ENCODE results near the gene APMAP.

Gene APMAP, protein sequence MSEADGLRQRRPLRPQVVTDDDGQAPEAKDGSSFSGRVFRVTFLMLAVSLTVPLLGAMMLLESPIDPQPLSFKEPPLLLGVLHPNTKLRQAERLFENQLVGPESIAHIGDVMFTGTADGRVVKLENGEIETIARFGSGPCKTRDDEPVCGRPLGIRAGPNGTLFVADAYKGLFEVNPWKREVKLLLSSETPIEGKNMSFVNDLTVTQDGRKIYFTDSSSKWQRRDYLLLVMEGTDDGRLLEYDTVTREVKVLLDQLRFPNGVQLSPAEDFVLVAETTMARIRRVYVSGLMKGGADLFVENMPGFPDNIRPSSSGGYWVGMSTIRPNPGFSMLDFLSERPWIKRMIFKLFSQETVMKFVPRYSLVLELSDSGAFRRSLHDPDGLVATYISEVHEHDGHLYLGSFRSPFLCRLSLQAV

DNA sequence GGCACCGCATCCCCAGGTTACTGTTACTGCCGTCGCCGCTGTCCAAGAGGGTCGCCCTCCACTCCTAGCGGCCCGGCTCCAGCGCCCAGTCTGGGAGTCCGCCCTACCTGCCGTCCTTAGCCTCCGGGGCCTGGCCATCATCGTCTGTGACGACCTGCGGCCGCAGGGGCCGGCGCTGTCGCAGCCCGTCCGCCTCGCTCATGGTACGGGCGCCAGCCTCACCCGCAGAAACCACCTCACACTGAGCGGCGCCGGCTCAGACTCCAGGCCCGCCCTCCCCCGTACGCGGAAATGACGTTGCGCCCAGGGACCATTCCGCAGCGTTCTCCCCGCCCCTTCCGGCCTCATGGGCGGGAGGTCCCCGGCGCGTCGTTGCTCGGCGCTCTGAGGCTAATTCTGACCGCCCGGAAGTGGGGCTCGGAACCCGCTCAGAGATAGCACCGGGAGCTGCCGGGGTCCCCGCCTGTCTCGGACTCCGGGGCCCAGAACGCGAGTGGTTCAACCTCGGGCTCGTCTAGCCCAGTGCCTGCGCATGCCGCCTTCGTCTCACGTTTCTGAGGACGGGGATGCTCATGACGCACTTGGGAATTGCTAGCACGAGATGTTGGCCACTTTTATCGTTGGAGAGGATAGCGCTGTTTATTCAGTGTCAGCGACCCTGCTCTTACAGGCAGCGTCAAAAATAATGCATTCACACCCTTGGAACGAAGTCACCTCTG lies at the start of gene APMAP:
Gene APMAP (minus strand): TSS at position 265 of the 719 bp plus-strand sequence. CDS start 63 bp downstream, at position 202.
- peak; percentile 94 to 97 for DNase-seq

- DNase-seq, result no peak
These were observed 49.4 kb upstream of the APMAP start for GRCh38 chr20:25041813-25042530.

GRCh38 chr20:25040438-25040831 lies 47.9 kb upstream of the APMAP start:
- no peak for DNase-seq

DNA sequence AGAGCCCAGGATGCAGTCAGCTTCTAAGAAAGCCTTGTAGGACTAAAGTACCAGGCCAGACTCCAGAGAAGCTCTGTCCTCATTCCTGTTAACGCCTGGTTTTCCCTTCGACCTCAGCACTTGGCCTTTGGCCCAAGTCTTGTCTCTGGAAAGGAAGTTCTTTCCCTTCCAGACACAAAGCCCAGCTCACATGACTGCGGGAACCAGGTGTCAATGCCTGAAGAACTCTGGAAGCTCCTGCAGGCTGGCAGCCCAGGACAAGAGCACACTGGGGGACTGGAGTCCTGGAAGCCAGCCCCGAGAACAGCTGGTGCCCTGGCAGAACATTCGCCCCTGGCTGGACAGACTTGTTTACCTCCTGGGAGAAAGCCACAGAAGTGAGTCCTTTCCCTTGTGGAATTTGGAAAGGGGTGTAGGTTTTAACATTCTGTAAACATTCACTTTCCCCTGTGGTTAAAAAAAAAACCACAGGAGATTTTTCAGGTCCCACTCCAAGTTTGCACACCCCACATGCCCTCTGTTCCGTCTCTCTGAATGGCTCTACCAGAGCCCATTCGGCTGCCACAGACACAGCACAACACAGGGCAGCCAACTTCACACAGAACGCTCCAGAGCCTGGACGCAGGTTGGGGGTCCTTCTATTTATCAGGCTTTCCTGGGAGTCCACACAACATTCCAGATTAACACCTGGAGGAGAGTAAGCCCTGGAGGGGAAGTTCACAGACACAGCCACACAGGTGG lies 47.3 kb upstream of the APMAP start:
- no peak for DNase-seq

DNA sequence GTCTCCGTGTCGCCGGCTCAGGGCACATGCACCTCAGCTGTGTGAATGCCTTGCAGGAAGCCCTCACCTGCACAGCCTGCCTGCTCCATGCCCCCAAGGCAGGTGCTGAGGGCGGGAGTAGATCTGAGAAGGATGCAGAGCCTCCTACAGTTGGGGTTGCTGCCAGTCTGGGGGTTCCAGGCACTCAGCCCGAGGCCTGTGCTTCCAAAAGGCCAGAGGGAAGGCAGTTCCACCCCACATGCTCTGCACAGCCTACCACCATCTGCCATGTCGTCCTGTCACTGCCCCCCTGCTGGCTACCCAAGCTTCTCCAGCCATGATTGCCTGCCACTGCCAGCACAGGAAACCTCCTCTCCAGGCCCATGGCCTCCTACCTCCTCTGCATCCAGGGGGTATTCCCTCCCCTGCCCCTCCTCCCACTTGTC lies 46.1 kb upstream of the APMAP start:
- no peak for DNase-seq

- DNase-seq, result no peak
These were observed 45.5 kb upstream of the APMAP start for GRCh38 chr20:25038103-25038410.

DNA sequence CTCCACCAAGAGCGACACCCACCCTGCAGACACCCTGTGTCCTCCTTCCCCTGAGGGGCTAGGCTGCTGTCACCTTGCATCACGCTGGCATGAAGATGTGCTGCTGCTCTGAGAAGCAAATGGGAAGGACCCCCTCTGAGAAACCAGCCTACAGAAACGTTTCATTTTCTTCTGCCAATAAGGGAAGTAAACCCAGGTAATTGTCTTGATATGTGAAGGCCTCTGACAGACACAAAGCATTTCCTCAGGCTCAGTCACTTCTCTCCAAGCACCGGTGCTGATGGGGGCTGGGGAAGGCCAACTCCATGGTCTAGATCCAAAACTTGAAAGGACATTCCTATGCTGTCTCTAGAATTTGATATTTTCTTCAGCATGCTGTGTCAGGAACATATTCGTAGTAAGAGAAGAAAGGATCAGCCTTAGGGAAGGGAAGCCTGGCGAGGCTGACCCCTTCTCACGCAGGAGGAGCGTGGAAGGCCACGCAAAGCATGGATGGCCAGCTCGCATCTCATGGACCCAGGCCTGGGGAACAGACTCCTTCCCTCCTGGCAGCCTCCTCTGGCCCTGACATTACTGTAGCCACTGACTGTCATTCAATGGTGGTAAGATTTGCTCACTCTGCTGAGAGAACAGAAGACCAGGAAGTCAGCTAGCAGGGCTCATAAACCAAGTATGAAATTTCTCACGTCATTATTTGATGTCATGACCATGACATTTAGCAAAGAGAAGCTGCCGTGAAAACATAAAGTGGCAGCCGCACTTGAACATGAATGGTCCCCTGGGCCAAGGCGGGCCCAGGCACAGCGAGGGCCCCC lies 44.9 kb upstream of the APMAP start:
- DNase-seq, result no peak

DNA sequence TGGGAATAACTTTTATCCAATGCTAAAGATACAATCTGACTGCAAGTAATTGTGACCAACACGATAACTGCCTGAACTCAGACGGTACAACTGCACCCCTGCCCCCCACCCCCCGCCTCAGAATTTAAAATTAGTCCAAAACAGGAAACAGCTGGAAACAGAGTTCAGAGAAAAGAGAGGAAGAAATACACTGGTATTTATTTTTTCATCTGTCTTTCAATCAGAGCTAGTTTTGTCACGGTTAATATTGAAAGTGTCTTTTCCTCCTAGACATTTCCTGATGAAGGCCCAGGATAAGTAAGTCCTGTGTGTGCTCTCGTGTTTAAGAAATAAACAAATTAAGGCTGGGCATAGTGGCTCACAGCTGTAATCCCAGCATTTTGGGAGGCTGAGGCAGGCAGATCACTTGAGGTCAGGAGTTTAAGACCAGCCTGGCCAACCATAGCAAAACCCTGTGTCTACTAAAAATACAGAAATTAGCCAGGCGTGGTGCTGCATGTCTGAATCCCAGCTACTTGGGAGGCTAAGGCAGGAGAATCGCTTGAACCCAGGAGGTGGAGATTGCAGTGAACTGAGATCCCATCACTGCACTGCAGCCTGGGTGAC lies 43.9 kb upstream of the APMAP start:
- DNase-seq, result no peak

- no peak for DNase-seq
These were observed 43.4 kb upstream of the APMAP start for GRCh38 chr20:25035921-25036320.

DNA sequence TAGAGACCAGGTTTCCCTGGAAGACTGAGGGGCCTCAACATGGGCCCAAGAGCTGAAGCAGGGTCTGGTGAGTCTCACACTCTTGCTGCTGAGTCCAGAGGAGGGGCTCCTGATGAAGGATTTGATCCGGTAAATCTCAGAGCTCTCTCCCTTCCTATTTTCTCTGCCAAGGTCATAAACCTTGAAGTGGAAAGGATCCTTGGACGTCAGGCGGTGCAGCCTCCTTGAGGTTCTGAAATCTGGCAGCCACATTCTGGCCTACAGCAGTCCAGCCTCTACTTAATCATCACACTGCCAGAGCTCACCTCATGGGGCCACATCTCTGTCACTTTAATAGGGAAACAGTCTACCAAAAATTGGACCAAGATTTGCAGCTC lies 41.4 kb upstream of the APMAP start:
- DNase-seq, result no peak

GRCh38 chr20:25033265-25033923 lies 40.8 kb upstream of the APMAP start:
- DNase-seq, result no peak

DNA sequence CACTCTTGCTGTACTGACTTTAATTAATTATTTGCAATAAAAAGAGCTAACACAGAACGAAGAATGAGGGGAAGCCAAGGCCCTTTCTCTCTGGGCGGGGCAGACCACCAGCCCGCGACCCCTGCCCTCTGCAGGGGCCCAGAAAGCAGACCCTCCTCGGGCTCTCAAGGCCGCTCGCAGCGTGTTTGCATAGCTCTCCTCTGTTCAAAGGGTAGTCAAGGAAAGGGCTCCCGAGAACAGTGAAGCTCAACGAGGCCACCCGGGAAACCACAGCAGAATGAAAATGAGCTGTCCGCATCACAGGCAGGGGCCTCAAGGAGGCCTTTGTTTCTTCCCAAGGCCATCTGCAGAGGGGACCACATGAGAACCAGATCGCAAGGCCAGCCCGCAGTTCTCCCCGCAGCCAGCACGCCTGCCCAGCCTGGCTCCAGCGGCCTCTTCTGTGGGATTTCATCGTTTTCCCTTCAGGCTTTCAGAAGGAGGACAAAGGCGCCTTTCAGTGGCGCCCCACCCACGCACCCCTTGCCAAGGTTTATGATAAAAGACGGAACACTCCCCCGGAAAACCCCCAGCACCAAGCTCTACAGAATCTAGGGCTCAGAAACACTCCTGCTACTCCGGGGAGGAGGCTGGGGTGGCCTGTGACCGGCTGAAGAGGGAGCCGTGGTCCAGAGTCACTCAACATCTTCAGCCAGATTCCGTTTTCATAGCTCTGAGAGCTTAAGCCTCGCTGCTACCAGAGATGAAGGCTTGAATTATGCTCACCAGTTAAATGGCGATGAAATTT lies 40.1 kb upstream of the APMAP start:
- no peak for DNase-seq

DNA sequence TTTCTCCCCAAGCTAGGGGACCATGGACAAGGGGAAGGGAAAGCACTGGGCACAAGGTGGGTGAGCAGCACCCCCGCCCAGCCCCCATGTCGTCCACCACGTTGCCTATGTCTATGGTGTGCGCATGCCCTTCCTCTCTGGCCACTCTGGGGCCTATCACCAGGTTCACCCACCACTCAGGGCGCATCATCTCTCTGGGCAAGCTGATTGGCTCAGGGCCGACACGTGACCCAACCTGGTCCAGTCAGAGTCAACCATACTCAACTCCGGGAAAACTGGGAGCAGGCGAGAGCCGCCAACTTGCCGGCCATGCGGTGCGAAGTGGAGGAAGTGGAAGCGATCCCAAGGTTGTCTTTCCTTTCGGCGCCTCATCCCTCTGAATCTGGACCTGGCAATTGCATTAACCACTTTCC lies 39.5 kb upstream of the APMAP start:
- DNase-seq, result no peak

GRCh38 chr20:25031241-25031640 lies 38.7 kb upstream of the APMAP start:
- no peak for DNase-seq

DNA sequence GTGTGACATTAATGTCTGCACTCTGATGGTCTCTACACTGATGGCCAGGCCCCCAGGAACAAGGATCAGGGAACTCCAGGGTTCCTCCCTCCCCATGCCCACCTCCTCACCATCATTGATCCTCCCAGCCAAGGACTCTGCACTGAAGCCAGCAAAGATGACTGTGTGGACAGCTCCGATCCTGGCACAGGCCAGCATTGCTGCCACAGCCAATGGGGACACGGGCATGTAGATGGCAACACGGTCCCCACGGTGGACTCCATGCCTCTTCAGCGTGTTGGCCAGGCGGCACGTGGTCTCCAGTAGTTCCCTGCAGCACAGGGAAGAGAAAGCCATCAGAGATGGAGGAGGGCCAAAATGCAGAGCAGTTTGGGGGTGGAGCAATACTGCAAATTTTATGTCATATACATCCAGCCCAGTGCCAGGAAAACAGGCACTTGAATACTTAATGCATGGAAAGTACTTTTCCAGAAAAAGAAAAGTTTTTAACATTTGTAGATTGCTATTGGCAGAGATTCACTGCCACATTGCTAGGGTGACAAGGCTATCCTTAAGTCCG lies 38.2 kb upstream of the APMAP start:
- no peak for DNase-seq

DNA sequence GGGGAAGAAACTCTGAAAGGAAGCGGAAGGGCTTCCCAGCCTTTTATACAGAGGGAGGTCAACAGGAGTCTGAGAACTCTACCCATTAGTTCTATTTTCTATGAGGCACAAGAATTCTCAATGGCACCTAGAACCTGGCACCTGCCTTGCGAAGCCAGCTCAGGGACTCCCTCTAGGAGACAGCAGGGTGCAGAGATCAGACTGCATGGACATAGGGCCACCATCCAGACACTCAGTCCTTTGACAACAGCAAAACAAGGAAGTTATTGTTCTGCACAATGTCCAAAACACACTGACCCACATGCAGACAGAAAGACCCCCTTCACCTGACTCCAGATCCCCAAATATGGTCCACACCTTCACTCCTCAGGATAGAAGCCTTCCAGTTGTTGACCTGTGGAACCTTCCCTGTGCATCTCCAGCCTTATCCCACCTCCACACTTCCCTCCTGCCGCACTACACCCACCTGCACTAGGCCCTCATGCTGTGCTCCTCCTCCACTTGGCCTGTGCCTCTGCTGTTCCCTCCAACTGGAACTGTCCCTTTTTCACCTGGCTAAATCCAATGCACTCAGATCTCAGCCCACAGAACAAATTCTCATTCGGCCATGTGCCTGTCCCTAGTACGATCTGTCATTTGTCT lies 37.6 kb upstream of the APMAP start:
- DNase-seq, result no peak

DNA sequence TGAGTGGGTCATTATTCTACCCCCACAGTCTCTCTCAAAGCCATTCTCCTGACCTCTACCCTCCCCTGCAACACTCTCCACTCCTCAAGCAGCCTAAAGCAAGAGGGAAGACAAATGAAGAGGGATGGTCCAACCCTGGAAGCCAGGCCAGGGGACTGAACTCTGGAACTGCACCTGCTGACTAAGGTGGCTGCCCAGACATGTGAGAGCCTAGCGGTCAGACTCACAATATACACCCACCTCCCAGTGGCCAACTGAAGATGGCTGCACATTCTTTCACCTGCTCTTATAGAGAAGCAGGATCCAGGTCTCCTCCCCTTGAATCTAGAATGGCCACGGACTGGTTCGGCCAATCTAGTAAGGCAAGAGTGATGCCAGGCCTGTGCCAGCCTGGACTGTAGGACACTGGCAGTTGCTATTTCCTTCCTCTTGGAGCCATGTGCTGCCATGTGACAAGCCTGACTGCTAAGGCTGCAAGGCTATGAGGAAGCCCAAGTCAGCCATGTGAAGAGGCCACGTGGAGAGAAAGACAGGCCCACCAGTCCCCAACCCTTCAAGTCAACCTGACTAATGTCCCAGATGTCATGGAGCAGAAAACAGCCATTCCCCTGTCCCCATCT lies 33.5 kb upstream of the APMAP start:
- DNase-seq, result no peak

DNA sequence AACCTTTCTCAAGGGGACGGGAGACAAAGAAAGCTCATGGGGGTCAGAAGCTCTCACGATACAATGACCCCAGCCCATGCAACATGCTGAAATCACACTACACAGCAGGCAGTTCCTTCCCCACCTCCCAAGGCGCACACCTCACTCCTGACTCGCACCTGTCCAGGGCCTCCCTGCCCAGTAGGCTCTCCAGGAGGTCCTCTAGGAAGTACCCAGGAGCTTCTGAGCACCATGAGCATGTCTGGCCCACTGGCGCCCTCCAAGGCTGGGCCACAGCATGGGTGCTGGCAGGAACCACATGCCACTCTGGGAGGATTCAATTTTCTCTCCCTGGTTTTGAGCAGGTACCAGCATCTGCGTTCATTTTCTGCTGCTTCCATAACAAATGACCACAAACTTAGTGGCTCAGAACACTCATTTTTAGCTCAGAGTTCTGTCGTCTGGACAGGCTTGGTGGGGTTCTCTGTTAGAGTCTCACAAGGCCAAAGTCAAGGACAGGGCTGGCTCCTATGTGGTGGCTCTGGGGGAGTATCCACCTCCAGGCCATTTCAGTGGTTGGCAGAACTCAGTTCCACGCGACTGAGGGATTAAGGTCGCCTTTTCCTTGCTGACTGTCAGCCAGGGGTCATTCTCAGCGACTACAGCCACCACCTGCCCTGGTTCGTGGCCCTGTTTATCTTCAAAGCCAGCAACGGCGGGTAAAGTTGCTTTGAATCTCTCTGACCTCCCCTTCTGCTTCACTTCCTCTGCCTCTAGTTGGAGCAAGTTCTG lies 32.7 kb upstream of the APMAP start:
- no peak for DNase-seq

Measured in stimulated activated CD4-positive, alpha-beta T cell treated with anti-CD3 and anti-CD28 coated beads, Interleukin-4, amount 100 ng/mL, for 4 hours (primary cell).